DMS 273 treated with DMSO at 0.1 percent for 48 hours (cell line): ENCODE measurements around the gene ASXL2.
"Not testable (repeated sequence)": the region's sequence is repeated elsewhere in the genome, so short reads cannot be mapped to it uniquely, and the experiment has no call there.

Experiments used
- DNase-seq: peaks from one replicate; lab custom pipeline; 2025; lab: John Stamatoyannopoulos, UW

ASXL2 gene

GRCh38 chr2:25832897-25833296 is 45.4 kb downstream of the ASXL2 start:
- no peak for DNase-seq

- DNase-seq: no peak
These were observed 46.4 kb downstream of the ASXL2 start for GRCh38 chr2:25831746-25832449.

GRCh38 chr2:25829828-25830227 is 48.5 kb downstream of the ASXL2 start:
- DNase-seq: no peak

- DNase-seq: no peak
These were observed 48.9 kb downstream of the ASXL2 start for GRCh38 chr2:25829377-25829704.

- DNase-seq: not testable (repeated sequence)
These were observed 49.5 kb downstream of the ASXL2 start for GRCh38 chr2:25828532-25829376.

GRCh38 chr2:25825238-25825637 is 53.0 kb downstream of the ASXL2 start:
- DNase-seq: no peak

- DNase-seq: no peak
These were observed 53.6 kb downstream of the ASXL2 start for GRCh38 chr2:25824718-25825117.

- DNase-seq: no peak
These were observed 54.1 kb downstream of the ASXL2 start for GRCh38 chr2:25824216-25824615.

- DNase-seq: no peak
These were observed 55.8 kb downstream of the ASXL2 start for GRCh38 chr2:25822190-25823117.

- no peak for DNase-seq
These were observed 56.8 kb downstream of the ASXL2 start for GRCh38 chr2:25821225-25822056.

- no peak for DNase-seq
These were observed 58.7 kb downstream of the ASXL2 start for GRCh38 chr2:25819597-25820039.

- DNase-seq: no peak
These were observed 60.7 kb downstream of the ASXL2 start for GRCh38 chr2:25817630-25818029.

- no peak for DNase-seq
These were observed 61.3 kb downstream of the ASXL2 start for GRCh38 chr2:25817006-25817405.

- no peak for DNase-seq
These were observed 62.0 kb downstream of the ASXL2 start for GRCh38 chr2:25816249-25816648.

GRCh38 chr2:25814681-25815080 is 63.6 kb downstream of the ASXL2 start:
- no peak for DNase-seq

GRCh38 chr2:25810428-25810827 is 67.9 kb downstream of the ASXL2 start:
- DNase-seq: no peak

GRCh38 chr2:25809646-25810045 is 68.6 kb downstream of the ASXL2 start:
- DNase-seq: no peak

- no peak for DNase-seq
These were observed 70.3 kb downstream of the ASXL2 start for GRCh38 chr2:25808006-25808383.

- no peak for DNase-seq
These were observed 71.3 kb downstream of the ASXL2 start for GRCh38 chr2:25806941-25807340.

GRCh38 chr2:25805987-25806386 is 72.3 kb downstream of the ASXL2 start:
- no peak for DNase-seq

GRCh38 chr2:25804338-25804737 is 73.9 kb downstream of the ASXL2 start:
- no peak for DNase-seq

- no peak for DNase-seq
These were observed 79.0 kb downstream of the ASXL2 start for GRCh38 chr2:25799301-25799700.
